Keratinocyte (primary cell): ENCODE results near the gene CDKAL1. TPM values are rescaled to one million over a fixed set of nuclear protein-coding genes. Genes with fewer than 3 reads are reported as not detected.

Source experiments
- DNase-seq: peaks from one replicate; pipeline ENCODE4 v3.0.0-alpha.2; 2011; ENCODE audit warnings: low read depth, missing footprints, low spot score
- FAIRE-seq: peaks from 2 replicates; lab custom pipeline; 2011; peaks lifted over from hg19 to GRCh38; lab: Jason Lieb, UNC
- H2AFZ ChIP-seq: 2 replicates; pipeline ENCODE4 v1.6.0; 2012; ENCODE audit warnings: low read length, control low read depth, inconsistent platforms; ENCODE audit not compliant: control insufficient read depth
- H3K27ac ChIP-seq: 2 replicates; pipeline ENCODE4 v1.5.1; 2011; ENCODE audit warnings: low read length; ENCODE audit not compliant: control insufficient read depth, insufficient read depth
- H3K27me3 ChIP-seq: 3 replicates; pipeline ENCODE4 v1.6.0; 2011; ENCODE audit warnings: low read length; ENCODE audit not compliant: control insufficient read depth, insufficient read depth; ENCODE audit errors: extremely low read depth
- H3K36me3 ChIP-seq, 2 experiments: 2 replicates in 1 of 2; 3 replicates in 1 of 2; pipeline ENCODE4 v1.5.1; 2011; ENCODE audit warnings: low read length in 2 of 2, mild to moderate bottlenecking in 1 of 2; ENCODE audit not compliant: control insufficient read depth in 2 of 2, insufficient read depth in 2 of 2; ENCODE audit errors: extremely low read depth in 1 of 2
- H3K4me1 ChIP-seq: 3 replicates; pipeline ENCODE4 v1.5.1; 2011; ENCODE audit warnings: low read length; ENCODE audit not compliant: control insufficient read depth, insufficient read depth; ENCODE audit errors: extremely low read depth
- H3K4me2 ChIP-seq: 3 replicates; pipeline ENCODE4 v1.6.0; 2011; ENCODE audit warnings: low read depth, low read length; ENCODE audit not compliant: control insufficient read depth, insufficient read depth; ENCODE audit errors: extremely low read depth
- H3K4me3 ChIP-seq, 3 experiments: fragments of 200-600 bp in 1 of 3; sonication (generic) in 1 of 3; 2 replicates in 2 of 3; 3 replicates in 1 of 3; pipeline ENCODE4 v1.5.1; 2011 to 2016; ENCODE audit warnings: low read length in 3 of 3, mild to moderate bottlenecking in 3 of 3, control low read depth in 2 of 3, inconsistent platforms in 1 of 3, low read depth in 1 of 3, mixed read lengths in 1 of 3, mixed run types in 1 of 3, moderate library complexity in 1 of 3; ENCODE audit not compliant: control insufficient read depth in 2 of 3, insufficient read depth in 2 of 3; ENCODE audit errors: extremely low read depth in 1 of 3
- H3K79me2 ChIP-seq: 2 replicates; pipeline ENCODE4 v1.6.0; 2012; ENCODE audit warnings: low read length; ENCODE audit not compliant: control insufficient read depth, insufficient read depth
- H3K9ac ChIP-seq: 3 replicates; pipeline ENCODE4 v1.6.0; 2011; ENCODE audit warnings: low read length; ENCODE audit not compliant: control insufficient read depth, insufficient read depth; ENCODE audit errors: extremely low read depth
- H3K9me1 ChIP-seq: 3 replicates; pipeline ENCODE4 v1.6.0; 2011; ENCODE audit warnings: low read length; ENCODE audit not compliant: control insufficient read depth, insufficient read depth; ENCODE audit errors: extremely low read depth
- H3K9me3 ChIP-seq: 2 replicates; pipeline ENCODE4 v1.5.1; 2012; ENCODE audit warnings: low read depth, low read length; ENCODE audit not compliant: control insufficient read depth
- H4K20me1 ChIP-seq: 3 replicates; pipeline ENCODE4 v1.6.0; 2011; ENCODE audit warnings: low read length; ENCODE audit not compliant: control insufficient read depth, insufficient read depth; ENCODE audit errors: extremely low read depth
- CTCF ChIP-seq, 3 experiments: IDR thresholded peaks in 1 of 3; conservative IDR thresholded peaks in 1 of 3; optimal IDR thresholded peaks in 1 of 3; 2 replicates in 2 of 3; 3 replicates in 1 of 3; pipeline versions ENCODE3 to v1.5.1; 2011; ENCODE audit warnings: low read length in 3 of 3, mild to moderate bottlenecking in 3 of 3, moderate library complexity in 2 of 3, control low read depth in 1 of 3, inconsistent platforms in 1 of 3; ENCODE audit not compliant: insufficient read depth in 2 of 3; ENCODE audit errors: extremely low read depth in 1 of 3
- EZH2 ChIP-seq: IDR thresholded peaks from one replicate; pipeline ENCODE4 v1.6.1; 2012; ENCODE audit warnings: inconsistent platforms, mild to moderate bottlenecking, low read length, moderate library complexity
- dilution Hi-C: fragments of 300-500 bp; cut with MboI; formaldehyde crosslinking; loops from one replicate; pipeline ENCODE4 v1.7.0; 2020; ENCODE audit warnings: low sequenced_read_pairs; ENCODE audit not compliant: extremely low pct_ligation_motif_present
- polyA plus RNA-seq, 5 experiments: library from polyadenylated mRNA; depleted of rRNA in 3 of 5; stranded (reverse) in 3 of 5; stranded (forward) in 1 of 5; unstranded in 1 of 5; fragments of >200 nt; gene quantifications; 1 replicate in 1 of 5; 2 replicates in 3 of 5; 3 replicates in 1 of 5; pipeline versions ENCODE4 v1.2.1 to v1.2.3, GENCODE V29; 2011 to 2012; ENCODE audit warnings: missing spikeins in 2 of 5, low read depth in 1 of 5, low replicate concordance in 1 of 5

The CDKAL1 gene
- polyA plus RNA-seq, 1 donor (not counting 4 experiments of a cell fraction or from before 2014, with no cell fraction given) = 5.6 TPM

GRCh38 chr6:20769631-20770030, 235.4 kb downstream of the CDKAL1 start:
- FAIRE-seq (no peak), DNase-seq (no peak)
- Histone ChIP-seq H3K9ac (no peak overlapping the region), H2AFZ (no peak overlapping the region), H3K36me3 (no peaks in the 10 kb centered on the region), H3K9me1 (no peaks in the 10 kb centered on the region), H3K27ac (no peak overlapping the region), H3K79me2 (no peaks in the 10 kb centered on the region), H3K27me3 (no peaks in the 10 kb centered on the region), H3K9me3 (no peaks in the 10 kb centered on the region), H3K4me3 (no peak overlapping the region), H3K4me1 (no peaks in the 10 kb centered on the region), H4K20me1 (no peaks in the 10 kb centered on the region), H3K4me2 (no peak overlapping the region)
- dilution Hi-C loops = no loop called here
- no peak for TF ChIP-seq EZH2
- no peak for TF ChIP-seq CTCF (optimal IDR thresholded peaks at IDR 0.05 in 1 of 3, IDR thresholded peaks at IDR 0.05 in 1 of 3, conservative IDR thresholded peaks at IDR 0.05 in 1 of 3; ENCODE audit: extremely low read depth in 1 of 3, insufficient read depth in 2 of 3, low read length in 3 of 3)

- DNase-seq (no peak), FAIRE-seq (no peak)
- dilution Hi-C loops = no loop called here
- H3K27me3 ChIP-seq = no peaks in the 10 kb centered on the region
- no peaks in the 10 kb centered on the region for H3K9me1 ChIP-seq
- H4K20me1 ChIP-seq = no peaks in the 10 kb centered on the region
- H3K9me3 ChIP-seq = no peaks in the 10 kb centered on the region
- H2AFZ ChIP-seq = no peak overlapping the region
- no peak overlapping the region for H3K4me2 ChIP-seq
- no peaks in the 10 kb centered on the region for H3K4me1 ChIP-seq
- H3K27ac ChIP-seq = no peak overlapping the region
- TF ChIP-seq CTCF (optimal IDR thresholded peaks at IDR 0.05 in 1 of 3, IDR thresholded peaks at IDR 0.05 in 1 of 3, conservative IDR thresholded peaks at IDR 0.05 in 1 of 3; ENCODE audit: extremely low read depth in 1 of 3, insufficient read depth in 2 of 3, low read length in 3 of 3) = no peak
- H3K9ac ChIP-seq = no peak overlapping the region
- no peak overlapping the region for H3K4me3 ChIP-seq
- no peaks in the 10 kb centered on the region for H3K79me2 ChIP-seq
- no peaks in the 10 kb centered on the region for H3K36me3 ChIP-seq
These were observed 236.5 kb downstream of the CDKAL1 start for GRCh38 chr6:20770773-20771172.
